B cell (primary cell): ENCODE data around the gene TNFAIP2. TPM values are rescaled to one million over a fixed set of nuclear protein-coding genes. Genes with fewer than 3 reads are reported as not detected.

Experiments used
- ATAC-seq: fragments of 200-7000 bp; cut with Tn5 transposase; one replicate; pipeline ENCODE4 v1.10.0; 2021; ENCODE audit warnings: low read depth, mild to moderate bottlenecking, moderate number of reproducible peaks, moderate library complexity
- CTCF ChIA-PET: fragments of 350-600 bp; sonication (Branson Sonifier 250); formaldehyde crosslinking; loops from one replicate; lab custom pipeline; 2021; ENCODE audit warnings: antibody characterized with exemption, inconsistent platforms; lab: Charles Lee
- POLR2A ChIA-PET: fragments of 350-600 bp; sonication (Branson Sonifier 250); formaldehyde crosslinking; loops from one replicate; lab custom pipeline; 2021; ENCODE audit warnings: antibody characterized with exemption; lab: Charles Lee
- DNase-seq: peaks from one replicate; pipeline ENCODE4 v3.0.0; 2013
- H2AFZ ChIP-seq: 2 replicates; pipeline ENCODE4 v1.6.1; 2012; ENCODE audit warnings: mild to moderate bottlenecking, low read depth, low read length; ENCODE audit not compliant: insufficient read depth, poor library complexity, severe bottlenecking
- H3K27ac ChIP-seq, 2 donors: 1 replicate in 1 of 2; 2 replicates in 1 of 2; pipeline ENCODE4 v1.5.1; 2012 to 2013; ENCODE audit warnings: low read length in 2 of 2, mild to moderate bottlenecking in 2 of 2, moderate library complexity in 1 of 2
- H3K27me3 ChIP-seq, 4 experiments: fragments of 200-600 bp in 1 of 4; sonication (generic) in 1 of 4; replicated peaks in 1 of 4; 1 replicate in 2 of 4; 2 replicates in 2 of 4; pipeline versions ENCODE4 v1.6.1 to v1.7.0; 2013 to 2016; ENCODE audit warnings: low read length in 3 of 4, mild to moderate bottlenecking in 2 of 4, mixed read lengths in 1 of 4, moderate library complexity in 1 of 4; ENCODE audit not compliant: insufficient read depth in 4 of 4, control insufficient read depth in 3 of 4; ENCODE audit errors: control extremely low read depth in 1 of 4
- H3K36me3 ChIP-seq, 2 experiments: replicated peaks in 1 of 2; 1 replicate in 1 of 2; 2 replicates in 1 of 2; pipeline versions ENCODE4 v1.6.1 to v1.7.1; 2013; ENCODE audit warnings: low read length in 1 of 2; ENCODE audit not compliant: insufficient read depth in 2 of 2, control insufficient read depth in 1 of 2; ENCODE audit errors: control extremely low read depth in 1 of 2, extremely low read depth in 1 of 2
- H3K4me1 ChIP-seq, 2 donors: fragments of 200-600 bp in 1 of 2; sonication (generic) in 1 of 2; 1 replicate in 1 of 2; 2 replicates in 1 of 2; pipeline versions ENCODE4 v1.5.1 to v1.6.1; 2013 to 2017; ENCODE audit warnings: low read length in 2 of 2; ENCODE audit not compliant: control insufficient read depth in 2 of 2, insufficient read depth in 2 of 2
- H3K4me2 ChIP-seq: replicated peaks from 2 replicates; pipeline ENCODE3; 2012; ENCODE audit warnings: mild to moderate bottlenecking, low read depth, low read length; ENCODE audit not compliant: poor library complexity, severe bottlenecking
- H3K4me3 ChIP-seq, 5 experiments: fragments of 200-600 bp in 1 of 5; sonication (generic) in 1 of 5; 1 replicate in 3 of 5; 2 replicates in 2 of 5; pipeline versions ENCODE4 v1.5.1 to v1.7.0; 2011 to 2016; ENCODE audit warnings: low read length in 4 of 5, mild to moderate bottlenecking in 4 of 5, low read depth in 2 of 5, control low read depth in 1 of 5, moderate library complexity in 1 of 5; ENCODE audit not compliant: insufficient read depth in 1 of 5; ENCODE audit errors: control extremely low read depth in 1 of 5, extremely low read depth in 1 of 5
- H3K79me2 ChIP-seq: fragments of 200-600 bp; sonication (generic); one replicate; pipeline ENCODE4 v1.6.0; 2016; ENCODE audit warnings: low read length; ENCODE audit not compliant: control insufficient read depth, insufficient read depth
- H3K9ac ChIP-seq: fragments of 200-600 bp; sonication (generic); 2 replicates; pipeline ENCODE4 v1.6.1; 2017; ENCODE audit warnings: mild to moderate bottlenecking, low read length, moderate library complexity
- H3K9me3 ChIP-seq, 3 donors: one replicate each; pipeline versions ENCODE4 v1.6.1 to v1.7.1; 2013; ENCODE audit warnings: low read length in 2 of 3; ENCODE audit not compliant: control insufficient read depth in 2 of 3, insufficient read depth in 1 of 3; ENCODE audit errors: control extremely low read depth in 1 of 3
- H4K20me1 ChIP-seq: 2 replicates; pipeline ENCODE4 v1.6.0; 2012; ENCODE audit warnings: mild to moderate bottlenecking, low read length; ENCODE audit not compliant: insufficient read depth, control insufficient read depth, poor library complexity, severe bottlenecking
- H3K27ac Mint-ChIP-seq: one replicate; pipeline ENCODE4 v1.8.0; 2021; ENCODE audit warnings: mixed read lengths
- H3K27me3 Mint-ChIP-seq: one replicate; pipeline ENCODE4 v1.8.0; 2021; ENCODE audit warnings: mixed read lengths
- H3K4me1 Mint-ChIP-seq: one replicate; pipeline ENCODE4 v1.8.0; 2021; ENCODE audit warnings: mixed read lengths
- H3K4me3 Mint-ChIP-seq: one replicate; pipeline ENCODE4 v1.8.0; 2021; ENCODE audit warnings: mixed read lengths
- H3K9me3 Mint-ChIP-seq: one replicate; pipeline ENCODE4 v1.8.0; 2022; ENCODE audit warnings: mixed read lengths; ENCODE audit not compliant: insufficient read depth
- CTCF ChIP-seq: fragments of 200-600 bp; IDR thresholded peaks from one replicate; pipeline ENCODE4 v1.8.0; 2022; ENCODE audit warnings: antibody characterized with exemption, mild to moderate bottlenecking
- EZH2 ChIP-seq: IDR thresholded peaks from 2 replicates; pipeline ENCODE4 v1.6.1; 2012; ENCODE audit warnings: borderline replicate concordance, low read depth, mild to moderate bottlenecking, moderate library complexity, low read length; ENCODE audit not compliant: insufficient read depth, poor library complexity, severe bottlenecking
- WGBS: methylation state at CpG from one replicate; pipeline ENCODE4 v1.1.5; 2013; ENCODE audit warnings: missing lambda C conversion rate; ENCODE audit not compliant: insufficient coverage; 5-methylcytosine and 5-hydroxymethylcytosine counted together
- intact Hi-C: fragments of 100-400 bp; cut with micrococcal nuclease; formaldehyde crosslinking; loops from one replicate; pipeline ENCODE4 v1.10.0; 2022
- polyA plus RNA-seq: library from polyadenylated mRNA; depleted of rRNA; stranded (reverse); fragments of >200 nt; gene quantifications from 2 replicates; pipeline ENCODE4 v1.2.3, GENCODE V29; 2012
- total RNA-seq, 2 donors: library from RNA; stranded (reverse); fragments of 120-200 nt in 1 of 2; gene quantifications; 1 replicate in 1 of 2; 2 replicates in 1 of 2; pipeline versions ENCODE4 v1.2.3 to v1.2.4, GENCODE V29; 2013 to 2022

The TNFAIP2 gene
- total and polyA plus RNA-seq, 2 donors (not counting 1 experiment from before 2014, with no cell fraction given) = 1.5 to 9.0 TPM

- no peak overlapping the region for H2AFZ ChIP-seq
- H3K9me3 ChIP-seq = no peaks in the 10 kb centered on the region
- TF ChIP-seq CTCF (no peak), EZH2 (no peak)
- no peak overlapping the region for H3K9ac ChIP-seq
- no peaks in the 10 kb centered on the region for H3K36me3 ChIP-seq
- peaks cover 8 to 10% of the 10 kb centered on the region in 2 donors for H3K4me1 ChIP-seq
- no peak for DNase-seq
- H3K27me3 ChIP-seq = peaks cover 0 to 33% (median 1%) of the 10 kb centered on the region in 4 experiments
- WGBS = 82% methylated on average over 8 of the region's 8 CpGs
- no peak overlapping the region for H3K4me3 ChIP-seq
- Mint-ChIP-seq H3K4me3 (no peak overlapping the region), H3K27ac (no peak overlapping the region), H3K27me3 (peaks cover 7% of the 10 kb centered on the region), H3K9me3 (no peaks in the 10 kb centered on the region), H3K4me1 (peaks cover 4% of the 10 kb centered on the region)
- ChIA-PET CTCF (interaction anchor here (0.6 to 2.7 kb wide), 3 partner anchors 10 to 185 kb away, joined by 3 to 9 read pairs (median 4); no protein-coding TSS in a partner anchor), POLR2A (interaction anchor here (0.5 kb wide), 2 partner anchors 283 to 486 kb away, joined by 3 read pairs; no protein-coding TSS in a partner anchor)
- no peak overlapping the region for H3K27ac ChIP-seq
- no peaks in the 10 kb centered on the region for H3K79me2 ChIP-seq
- intact Hi-C loops = no loop called here
- no peaks in the 10 kb centered on the region for H4K20me1 ChIP-seq
- ATAC-seq = no peak
- H3K4me2 ChIP-seq = no peak overlapping the region
These were observed 36.4 kb upstream of the TNFAIP2 start for GRCh38 chr14:103086771-103087342.

- peaks cover 0 to 37% (median 1%) of the 10 kb centered on the region in 4 experiments for H3K27me3 ChIP-seq
- peaks cover 7% of the 10 kb centered on the region for H3K27me3 Mint-ChIP-seq
- ChIA-PET CTCF (interaction anchor here (1.6 to 2.7 kb wide), 2 partner anchors 11 to 19 kb away, joined by 4 to 9 read pairs; no protein-coding TSS in a partner anchor), POLR2A (interaction anchor here (0.5 kb wide), 2 partner anchors 284 to 486 kb away, joined by 3 read pairs; no protein-coding TSS in a partner anchor)
- no peak overlapping the region for H3K4me3 Mint-ChIP-seq
- TF ChIP-seq EZH2 (no peak), CTCF (no peak)
- H2AFZ ChIP-seq = no peak overlapping the region
- no peak overlapping the region for H3K4me2 ChIP-seq
- no peak overlapping the region for H3K27ac Mint-ChIP-seq
- no peak overlapping the region for H3K27ac ChIP-seq
- 80% methylated on average over 13 of the region's 13 CpGs for WGBS
- no peak overlapping the region for H3K9ac ChIP-seq
- peaks cover 10 to 12% of the 10 kb centered on the region in 2 donors for H3K4me1 ChIP-seq
- ATAC-seq (no peak), DNase-seq (no peak)
- H3K9me3 Mint-ChIP-seq = no peaks in the 10 kb centered on the region
- H3K4me3 ChIP-seq = no peak overlapping the region
- H3K9me3 ChIP-seq = no peaks in the 10 kb centered on the region
- no peaks in the 10 kb centered on the region for H3K79me2 ChIP-seq
- H3K4me1 Mint-ChIP-seq = peaks cover 4% of the 10 kb centered on the region
- H3K36me3 ChIP-seq = no peaks in the 10 kb centered on the region
- intact Hi-C loops = no loop called here
- H4K20me1 ChIP-seq = no peaks in the 10 kb centered on the region
These were observed 35.9 kb upstream of the TNFAIP2 start for GRCh38 chr14:103087343-103087835.
